H54 (cell line): Measurements from ENCODE around the gene RSRC1.
"Not testable (repeated sequence)": the region's sequence is repeated elsewhere in the genome, so short reads cannot be mapped to it uniquely, and the experiment has no call there.

ENCODE experiments used
- DNase-seq: peaks from one replicate; pipeline ENCODE4 v3.0.0; 2011; ENCODE audit warnings: low spot score, mixed read lengths; ENCODE audit not compliant: insufficient read length
- FAIRE-seq: peaks from 3 replicates; lab custom pipeline; 2011; peaks lifted over from hg19 to GRCh38; lab: Jason Lieb, UNC
- POLR2A ChIP-seq: IDR thresholded peaks from 2 replicates; pipeline ENCODE4 v1.6.1; 2011; ENCODE audit warnings: low read depth, mild to moderate bottlenecking, low read length

Gene RSRC1

GRCh38 chr3:158185711-158186110 lies 75.8 kb downstream of the RSRC1 start:
- FAIRE-seq, result no peak
- TF ChIP-seq POLR2A, result no peak
- no peak for DNase-seq

- peak; percentile 60 for FAIRE-seq
- no peak for TF ChIP-seq POLR2A
- no peak for DNase-seq
Observed at GRCh38 chr3:158200955-158201354, 91.1 kb downstream of the RSRC1 start.

GRCh38 chr3:158205324-158205723 lies 95.4 kb downstream of the RSRC1 start:
- FAIRE-seq (no peak), DNase-seq (no peak)
- TF ChIP-seq POLR2A, result no peak

- FAIRE-seq (peak; percentile 15), DNase-seq (no peak)
- TF ChIP-seq POLR2A, result no peak
Observed at GRCh38 chr3:158205994-158206393, 96.1 kb downstream of the RSRC1 start.

GRCh38 chr3:158210067-158210466 lies 100.2 kb downstream of the RSRC1 start:
- TF ChIP-seq POLR2A, result no peak
- no peak for DNase-seq

GRCh38 chr3:158213461-158213860 lies 103.6 kb downstream of the RSRC1 start:
- FAIRE-seq (no peak), DNase-seq (no peak)
- TF ChIP-seq POLR2A, result no peak

More at GRCh38 chr3:158210067-158210466, 100.2 kb downstream of the RSRC1 start:
- FAIRE-seq, result peak; percentile 6

GRCh38 chr3:158217992-158218391 lies 108.1 kb downstream of the RSRC1 start:
- no peak for DNase-seq
- peak; percentile 15 for FAIRE-seq
- TF ChIP-seq POLR2A, result no peak

GRCh38 chr3:158220575-158220974 lies 110.7 kb downstream of the RSRC1 start:
- no peak for FAIRE-seq

GRCh38 chr3:158221426-158221825 lies 111.5 kb downstream of the RSRC1 start:
- TF ChIP-seq POLR2A, result no peak
- no peak for FAIRE-seq

More at GRCh38 chr3:158220575-158220974, 110.7 kb downstream of the RSRC1 start:
- no peak for DNase-seq
- TF ChIP-seq POLR2A, result no peak

GRCh38 chr3:158226429-158226828 lies 116.5 kb downstream of the RSRC1 start:
- no peak for TF ChIP-seq POLR2A
- FAIRE-seq (peak; percentile 68), DNase-seq (no peak)

More at GRCh38 chr3:158221426-158221825, 111.5 kb downstream of the RSRC1 start:
- no peak for DNase-seq

GRCh38 chr3:158228942-158229341 lies 119.1 kb downstream of the RSRC1 start:
- FAIRE-seq, DNase-seq: not testable (repeated sequence)

GRCh38 chr3:158233791-158234190 lies 123.9 kb downstream of the RSRC1 start:
- DNase-seq (no peak), FAIRE-seq (no peak)
- TF ChIP-seq POLR2A, result no peak

- TF ChIP-seq POLR2A, result no peak
- FAIRE-seq (no peak), DNase-seq (no peak)
Observed at GRCh38 chr3:158244274-158244673, 134.4 kb downstream of the RSRC1 start.

GRCh38 chr3:158247288-158247687 lies 137.4 kb downstream of the RSRC1 start:
- DNase-seq, result no peak
- FAIRE-seq, result no peak
- TF ChIP-seq POLR2A, result no peak

GRCh38 chr3:158248261-158248660 lies 138.4 kb downstream of the RSRC1 start:
- TF ChIP-seq POLR2A, result no peak
- DNase-seq (no peak), FAIRE-seq (no peak)

GRCh38 chr3:158249183-158249582 lies 139.3 kb downstream of the RSRC1 start:
- no peak for TF ChIP-seq POLR2A
- FAIRE-seq (no peak), DNase-seq (no peak)
